Ishikawa (cell line): ENCODE data around the gene ADCY2.

Source experiments
- CEBPB ChIP-seq: IDR thresholded peaks from 2 replicates; pipeline ENCODE4 v1.6.1; 2012
- CREB1 ChIP-seq: IDR thresholded peaks from 2 replicates; pipeline ENCODE4 v1.6.1; 2012; ENCODE audit warnings: low read depth
- EGR1 ChIP-seq: IDR thresholded peaks from 2 replicates; pipeline ENCODE4 v1.6.1; 2012
- EP300 ChIP-seq: IDR thresholded peaks from 2 replicates; pipeline ENCODE4 v1.6.1; 2012; ENCODE audit warnings: borderline replicate concordance
- FOXM1 ChIP-seq: IDR thresholded peaks from 2 replicates; pipeline ENCODE4 v1.6.1; 2012; ENCODE audit warnings: low read depth, borderline replicate concordance
- MAX ChIP-seq: IDR thresholded peaks from 2 replicates; pipeline ENCODE4 v1.6.1; 2012
- NFIC ChIP-seq: IDR thresholded peaks from 2 replicates; pipeline ENCODE4 v1.6.1; 2012
- RAD21 ChIP-seq: IDR thresholded peaks from 2 replicates; pipeline ENCODE4 v1.6.1; 2012; ENCODE audit warnings: low read depth
- REST ChIP-seq: IDR thresholded peaks from 2 replicates; pipeline ENCODE4 v1.6.1; 2012; ENCODE audit warnings: low read depth, mild to moderate bottlenecking
- TAF1 ChIP-seq: IDR thresholded peaks from 2 replicates; pipeline ENCODE4 v1.6.1; 2012; ENCODE audit warnings: low read depth, mild to moderate bottlenecking
- TCF12 ChIP-seq: IDR thresholded peaks from 2 replicates; pipeline ENCODE4 v1.6.1; 2012; ENCODE audit warnings: low read depth
- TEAD4 ChIP-seq: IDR thresholded peaks from 2 replicates; pipeline ENCODE4 v1.6.1; 2012
- USF1 ChIP-seq: IDR thresholded peaks from 2 replicates; pipeline ENCODE4 v1.6.1; 2012
- YY1 ChIP-seq: IDR thresholded peaks from 2 replicates; pipeline ENCODE4 v1.6.1; 2012; ENCODE audit warnings: low read depth
- ZBTB7A ChIP-seq: IDR thresholded peaks from 2 replicates; pipeline ENCODE4 v1.6.1; 2012; ENCODE audit warnings: low read depth

The ADCY2 gene

GRCh38 chr5:7467179-7467578 is 71.2 kb downstream of the ADCY2 start:
- TF ChIP-seq CREB1 (no peak), TEAD4 (no peak), YY1 (no peak), REST (no peak), MAX (no peak), ZBTB7A (no peak), EP300 (no peak), USF1 (no peak), CEBPB (no peak), EGR1 (no peak)

- TF ChIP-seq TEAD4, result no peak
- TF ChIP-seq CREB1, result no peak
- no peak for TF ChIP-seq FOXM1
- no peak for TF ChIP-seq USF1
- TF ChIP-seq NFIC, result no peak
- no peak for TF ChIP-seq EGR1
- TF ChIP-seq TCF12, result no peak
- no peak for TF ChIP-seq REST
- TF ChIP-seq RAD21, result no peak
- no peak for TF ChIP-seq YY1
- TF ChIP-seq ZBTB7A, result no peak
- no peak for TF ChIP-seq MAX
- no peak for TF ChIP-seq CEBPB
- no peak for TF ChIP-seq TAF1
- TF ChIP-seq EP300, result no peak
Measured at GRCh38 chr5:7468742-7469141, 72.8 kb downstream of the ADCY2 start.

- TF ChIP-seq CEBPB (no peak), FOXM1 (no peak), EGR1 (no peak), TEAD4 (no peak), CREB1 (no peak), ZBTB7A (no peak), RAD21 (no peak), MAX (no peak), YY1 (no peak), USF1 (no peak), REST (no peak), EP300 (no peak), TCF12 (no peak), TAF1 (no peak), NFIC (no peak)
Measured at GRCh38 chr5:7471710-7472109, 75.8 kb downstream of the ADCY2 start.

GRCh38 chr5:7473115-7473514 is 77.2 kb downstream of the ADCY2 start:
- TF ChIP-seq EGR1 (no peak), YY1 (no peak), ZBTB7A (no peak), NFIC (no peak), REST (no peak), RAD21 (no peak), USF1 (no peak)
